HG03342 (cell line): ENCODE measurements around the gene SLC25A34.

ENCODE experiments used
- ATAC-seq: cut with Tn5 transposase; IDR thresholded peaks from one replicate; pipeline ENCODE4 v1.9.1; 2021; ENCODE audit warnings: mild to moderate bottlenecking, moderate library complexity; ENCODE audit not compliant: unreplicated experiment

SLC25A34 gene

DNA sequence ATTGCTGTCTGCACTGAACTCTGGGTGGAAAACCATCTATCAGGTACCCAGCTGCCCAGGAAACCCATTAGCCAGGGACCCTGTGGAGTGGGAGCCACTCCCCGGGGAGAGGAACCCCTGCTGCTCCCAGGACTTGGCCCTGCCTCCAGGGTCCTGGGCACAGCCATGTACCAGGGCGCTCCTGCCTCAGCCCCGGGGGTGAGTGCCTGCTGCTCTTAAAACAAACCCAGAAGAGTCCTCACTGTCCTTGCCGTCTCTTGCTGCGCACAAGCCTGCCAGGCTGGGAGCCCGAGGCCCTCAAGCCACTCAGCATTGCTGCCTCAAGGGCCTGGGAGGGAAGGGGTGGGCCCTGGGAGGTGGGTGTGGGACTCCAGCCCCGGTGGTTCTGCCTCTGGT, 3.4 kb upstream of the SLC25A34 start:
- ATAC-seq = no peak

DNA sequence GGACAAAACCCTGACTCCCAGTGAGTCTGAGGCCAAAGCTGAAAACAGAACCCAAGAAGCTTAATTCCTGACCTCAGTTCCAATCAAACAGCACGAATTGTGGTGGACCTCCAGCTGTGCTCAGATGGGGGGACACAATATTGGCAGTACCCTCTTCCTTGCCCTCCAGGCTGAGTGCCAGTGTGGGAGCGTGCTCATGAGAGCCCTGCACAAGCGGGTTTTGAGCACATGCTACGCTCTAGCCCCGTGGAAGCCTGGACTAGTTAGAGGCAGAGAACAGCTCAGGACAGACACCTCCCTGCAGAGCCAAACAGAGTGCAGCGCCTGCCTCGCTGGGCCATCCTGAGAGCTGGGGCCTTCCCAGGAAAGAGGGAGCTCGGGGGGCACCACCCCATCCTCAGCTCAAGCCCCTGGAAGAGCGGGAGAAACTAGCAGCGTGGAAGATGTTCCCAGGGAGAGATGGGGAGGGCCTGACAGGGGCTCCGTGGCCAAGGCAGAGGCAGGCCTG, 2.8 kb upstream of the SLC25A34 start:
- ATAC-seq = no peak

DNA sequence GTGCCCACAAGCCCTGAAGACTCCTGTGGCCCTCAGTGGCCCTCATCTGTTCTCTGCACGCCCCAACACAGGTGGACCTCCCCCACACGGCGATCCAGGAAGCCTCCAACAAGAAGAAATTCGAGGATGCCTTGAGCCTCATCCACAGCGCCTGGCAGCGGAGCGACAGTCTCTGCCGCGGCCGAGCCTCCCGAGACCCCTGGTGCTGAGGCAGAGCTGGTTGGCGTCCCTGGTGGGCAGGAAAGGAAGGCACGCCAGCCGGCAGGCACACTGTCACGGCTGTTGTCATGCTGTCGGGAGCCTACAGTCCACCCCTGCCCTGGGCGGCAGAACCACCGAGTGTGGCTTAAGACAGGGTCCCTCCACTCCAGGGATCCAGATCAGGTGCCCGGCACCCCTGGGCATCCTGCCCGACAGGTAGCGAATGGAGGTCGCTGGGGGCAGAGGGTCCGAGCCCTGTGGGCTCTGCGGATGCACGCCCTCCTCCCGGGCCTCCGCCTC, 2.3 kb upstream of the SLC25A34 start:
- no peak for ATAC-seq

DNA sequence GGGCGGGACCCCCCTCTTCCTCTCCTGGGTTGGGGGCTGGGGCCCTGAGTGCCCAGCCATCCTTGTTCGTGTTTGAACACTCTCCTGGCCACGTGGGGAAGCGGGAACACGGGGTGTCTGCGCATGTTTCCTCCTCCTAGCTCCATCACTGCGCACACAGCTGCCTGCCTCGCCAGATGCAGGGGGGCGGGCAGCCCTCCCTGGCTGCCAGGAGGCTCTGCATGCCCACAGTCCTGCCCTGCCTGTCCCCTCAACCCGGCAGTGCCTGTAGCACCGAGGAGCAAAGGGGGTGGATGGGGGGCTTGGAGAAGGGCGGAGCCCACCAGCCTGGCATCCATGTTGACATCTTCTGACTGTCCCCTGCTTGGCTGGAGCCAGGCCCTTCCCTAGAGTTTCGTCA, 1.8 kb upstream of the SLC25A34 start:
- ATAC-seq = no peak

DNA sequence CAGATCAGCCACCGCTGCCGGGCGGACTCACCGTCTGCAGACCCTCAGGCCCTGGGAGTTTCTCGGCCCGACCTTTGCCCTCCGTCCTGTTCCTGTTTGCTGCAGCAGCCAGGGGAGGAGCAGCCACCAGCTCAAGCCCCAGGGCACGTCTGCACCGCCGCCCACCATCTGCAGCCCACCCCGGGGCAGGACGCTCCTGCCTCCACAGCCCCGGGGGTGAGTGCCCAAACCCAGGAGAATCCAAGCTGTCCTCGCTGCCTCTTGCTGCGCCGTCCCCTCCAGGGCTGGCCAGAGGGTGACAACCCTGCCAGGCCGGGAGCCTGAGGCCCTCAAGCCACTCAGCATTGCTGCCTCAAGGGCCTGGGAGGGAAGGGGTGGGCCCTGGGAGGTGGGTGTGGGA, 1.2 kb upstream of the SLC25A34 start:
- no peak for ATAC-seq

DNA sequence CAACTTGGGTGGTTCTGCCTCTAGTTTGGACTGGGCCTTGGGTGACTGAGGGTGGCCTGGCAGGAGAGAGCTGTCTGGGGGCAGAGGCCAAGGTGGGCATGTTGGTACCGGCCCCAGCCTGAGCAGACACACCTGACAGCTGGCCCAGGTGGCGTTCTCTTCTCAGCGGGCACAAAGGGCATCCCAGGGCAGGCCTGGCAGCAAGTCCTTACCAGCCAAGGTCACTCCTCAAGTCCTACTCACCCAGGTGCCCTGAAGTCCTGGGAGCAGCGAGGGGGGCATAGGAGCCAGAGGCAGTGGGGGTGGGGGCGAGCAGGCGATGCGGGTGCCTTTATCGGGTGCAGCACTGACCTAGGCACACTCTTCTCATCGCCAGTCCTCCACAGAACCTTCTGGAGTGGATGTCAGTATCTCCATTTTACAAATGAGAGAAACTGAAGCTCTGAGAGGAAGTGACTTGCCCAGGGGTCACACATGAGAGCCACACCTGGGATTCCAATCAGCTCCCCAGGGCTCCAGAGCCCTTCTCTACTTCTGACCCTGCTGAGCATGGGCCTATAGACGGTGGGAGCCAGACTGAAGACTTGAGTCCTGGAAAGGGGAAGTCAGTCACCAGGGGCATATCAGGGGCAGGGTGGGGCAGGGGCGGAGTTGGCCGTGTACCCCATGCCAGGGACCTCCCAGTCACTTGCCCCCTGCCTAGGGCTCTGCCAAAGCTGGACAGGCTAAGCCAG, 587 bp upstream of the SLC25A34 start:
- ATAC-seq = no peak

DNA sequence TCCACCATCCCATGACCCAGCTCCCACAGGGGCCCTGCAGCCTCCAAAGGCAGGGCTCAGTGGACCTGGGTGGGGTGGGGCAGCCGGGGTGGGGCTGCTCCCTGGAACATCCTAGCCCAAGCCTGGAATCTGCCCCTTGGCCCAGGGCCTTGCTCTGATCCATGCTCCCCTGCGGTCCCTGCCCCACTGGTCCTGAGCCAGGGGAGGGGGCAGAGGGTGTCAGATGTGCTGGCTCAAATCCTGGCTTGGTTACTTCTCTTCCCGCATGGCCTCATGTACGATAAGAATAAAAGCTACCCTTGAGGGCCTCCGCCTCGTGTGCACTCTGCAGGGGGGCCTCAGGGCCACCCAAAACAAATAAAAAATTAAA, 819 bp downstream of the SLC25A34 start:
- no peak for ATAC-seq

DNA sequence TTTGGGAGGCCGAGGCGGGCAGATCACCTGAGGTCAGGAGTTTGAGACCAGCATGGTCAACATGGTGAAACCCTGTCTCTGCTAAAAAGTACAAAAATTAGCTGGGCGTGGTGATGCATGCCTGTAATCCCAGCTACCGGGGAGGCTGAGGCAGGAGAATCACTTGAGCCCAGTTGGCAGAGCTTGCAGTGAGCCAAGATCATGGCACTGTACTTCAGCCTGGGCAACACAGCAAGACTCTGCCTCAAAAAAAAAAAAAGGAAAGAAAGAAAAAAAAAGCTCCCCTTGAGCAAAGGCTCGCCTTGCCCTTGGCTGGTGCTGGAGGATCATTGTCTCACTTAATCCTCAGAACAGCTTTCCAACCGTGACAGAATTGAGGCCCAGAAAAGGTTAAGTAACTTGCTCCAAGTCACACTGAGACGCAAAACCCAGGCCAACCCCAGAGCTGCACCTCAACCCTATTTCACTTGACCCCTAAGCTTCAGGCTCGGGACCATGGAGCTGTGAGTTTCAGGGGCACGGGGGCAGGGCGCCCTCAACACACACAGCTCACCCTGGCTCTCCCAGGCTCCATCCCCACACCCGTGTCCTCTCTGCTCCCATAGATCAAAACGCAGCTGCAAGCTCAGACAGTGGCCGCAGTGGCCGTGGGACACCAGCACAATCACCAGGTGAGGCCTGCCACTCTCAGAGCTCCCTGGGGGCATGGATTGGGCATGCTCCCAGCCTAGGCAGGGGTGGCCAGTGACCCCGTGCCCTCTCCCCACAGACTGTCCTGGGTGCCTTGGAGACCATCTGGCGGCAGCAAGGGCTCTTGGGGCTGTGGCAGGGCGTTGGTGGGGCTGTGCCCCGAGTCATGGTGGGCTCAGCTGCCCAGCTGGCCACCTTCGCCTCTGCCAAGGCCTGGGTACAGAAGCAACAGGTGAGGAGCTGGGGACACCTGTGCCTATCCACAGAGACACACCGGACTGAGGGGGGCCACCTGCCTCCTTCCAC, 1.6 kb downstream of the SLC25A34 start:
- ATAC-seq = no peak

DNA sequence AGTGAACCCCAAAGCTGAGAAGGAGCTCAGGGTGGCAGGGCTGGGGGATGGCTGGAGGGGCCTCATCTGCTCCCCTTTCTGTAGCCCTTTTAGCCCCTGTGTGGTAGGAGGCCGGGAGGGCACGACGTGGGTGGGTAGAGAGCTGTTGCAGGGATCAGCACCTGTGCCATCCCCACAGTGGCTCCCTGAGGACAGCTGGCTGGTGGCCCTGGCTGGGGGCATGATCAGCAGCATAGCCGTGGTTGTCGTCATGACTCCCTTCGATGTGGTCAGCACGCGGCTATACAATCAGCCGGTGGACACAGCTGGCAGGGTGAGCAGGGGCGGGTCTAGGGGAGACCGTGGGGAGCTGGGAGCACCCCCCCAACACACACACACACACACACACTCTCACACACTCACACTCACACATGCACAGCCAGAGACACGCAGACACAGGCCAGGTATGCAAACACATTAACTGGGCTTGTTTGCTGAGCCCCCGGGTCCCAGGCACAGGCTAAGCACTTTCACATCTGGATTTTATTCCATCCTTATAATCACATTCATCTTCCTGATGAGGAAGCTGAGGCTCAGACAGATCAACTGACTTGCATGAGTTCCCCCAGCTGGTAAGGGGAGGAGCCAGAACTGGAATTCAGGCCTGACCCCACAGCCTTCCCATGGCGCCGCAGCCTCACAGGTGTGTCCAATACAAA, 2.5 kb downstream of the SLC25A34 start:
- no peak for ATAC-seq

DNA sequence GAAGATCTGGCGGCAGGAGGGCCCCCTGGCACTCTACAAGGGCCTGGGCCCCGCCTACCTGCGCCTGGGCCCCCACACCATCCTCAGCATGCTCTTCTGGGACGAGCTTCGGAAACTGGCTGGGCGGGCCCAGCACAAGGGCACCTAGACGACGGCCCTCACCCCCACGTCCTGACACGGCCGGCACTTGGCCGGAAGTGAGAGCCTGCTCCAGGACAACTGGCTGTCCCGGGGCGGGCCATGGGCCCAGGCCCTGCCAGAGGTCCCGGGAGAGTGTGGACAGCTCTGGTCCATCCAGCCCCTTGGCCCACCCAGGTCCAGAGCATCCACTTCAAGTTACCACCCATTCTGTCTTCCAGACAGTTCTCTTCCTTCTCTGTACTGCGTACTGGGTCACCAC, 3.2 kb downstream of the SLC25A34 start:
- ATAC-seq = no peak

DNA sequence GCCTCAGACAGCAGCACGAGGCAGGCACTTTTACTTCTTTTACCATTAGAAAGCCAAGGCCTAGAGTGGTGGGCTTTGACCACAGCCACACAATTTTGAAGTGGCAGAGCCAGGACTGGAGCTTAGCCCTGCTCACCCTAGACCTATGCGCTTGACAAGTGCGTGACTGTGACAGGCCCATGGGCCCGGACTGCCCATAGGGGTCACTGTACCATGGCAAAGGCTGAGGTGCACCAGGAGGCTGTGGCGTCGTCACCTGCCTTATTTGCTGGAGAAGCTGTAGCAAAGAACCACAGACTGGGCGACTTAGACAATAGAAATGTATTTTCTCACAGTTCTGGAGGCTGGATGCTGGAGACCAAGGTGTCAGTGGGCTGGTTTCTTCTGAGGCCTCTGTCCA, 3.7 kb downstream of the SLC25A34 start:
- ATAC-seq = no peak

DNA sequence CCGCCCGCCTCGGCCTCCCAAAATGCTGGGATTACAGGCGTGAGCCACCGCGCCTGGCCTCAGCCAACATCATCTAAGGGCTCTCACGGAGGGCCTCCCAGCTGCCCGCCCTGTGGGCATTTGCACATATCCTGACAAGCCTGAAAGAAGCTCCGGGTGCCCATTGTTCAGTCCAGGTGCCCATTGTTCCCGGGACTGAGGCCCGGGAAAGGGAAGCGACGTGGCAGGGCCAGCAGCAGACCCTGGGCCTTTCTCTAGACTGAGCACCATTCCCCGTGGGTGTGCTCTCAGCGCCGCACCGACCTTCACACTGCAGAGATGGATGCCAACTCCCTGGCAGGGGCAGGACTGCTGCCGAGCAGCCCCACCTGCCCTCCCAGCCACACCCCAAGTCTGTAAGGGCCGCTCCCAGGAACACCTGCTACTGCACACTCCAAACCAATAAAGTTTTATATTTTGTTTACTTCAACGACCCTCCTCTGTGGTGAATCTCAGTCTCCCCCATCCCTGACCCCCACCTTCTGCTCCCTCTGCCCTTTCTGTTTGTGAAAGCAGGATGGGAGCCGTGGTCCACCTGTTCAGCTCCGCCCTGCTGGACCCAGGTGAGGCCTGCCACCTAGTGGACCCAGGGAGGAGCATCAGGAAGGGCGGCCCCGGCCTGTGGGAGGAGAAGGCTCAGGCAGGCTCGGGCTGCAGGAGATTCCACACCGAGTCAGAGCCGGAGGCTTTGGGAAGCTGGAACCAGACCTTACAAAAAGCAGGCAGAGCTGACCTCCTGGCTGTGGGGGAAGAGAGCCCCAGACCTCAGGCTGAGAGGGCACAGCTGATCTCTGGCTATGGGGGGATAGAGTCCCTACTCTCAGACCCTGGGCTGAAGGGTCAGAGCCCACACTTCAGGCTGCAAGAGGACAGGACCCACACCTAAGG, 5.1 kb downstream of the SLC25A34 start:
- no peak for ATAC-seq

DNA sequence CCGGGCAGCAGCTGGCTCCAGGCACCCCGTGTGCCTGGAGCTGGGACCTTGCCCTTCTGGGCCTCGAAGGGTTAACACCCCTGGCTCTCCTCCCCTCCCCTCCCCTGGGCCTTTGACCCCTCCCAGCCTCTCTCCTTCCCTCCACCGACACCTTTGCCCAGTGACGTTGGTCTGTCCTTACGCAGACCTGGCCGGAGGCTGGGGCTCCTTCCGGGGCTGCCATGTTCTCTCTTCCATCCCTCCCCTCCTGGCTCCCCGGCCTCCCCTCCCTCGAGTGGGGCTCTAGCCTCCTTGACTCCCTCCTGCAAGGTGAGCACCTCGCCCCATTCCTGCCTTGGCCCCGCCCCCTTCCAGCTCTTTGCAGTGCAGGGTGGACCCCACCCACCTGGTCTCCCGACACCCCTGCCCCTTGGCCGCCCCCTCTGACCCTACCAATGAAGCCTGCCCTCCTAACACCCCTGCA, 6.3 kb downstream of the SLC25A34 start, which contains the start of gene TMEM82:
TSS of gene TMEM82 (plus strand) at position 161 of the 463 bp plus-strand sequence. CDS start at position 222, 61 bp downstream.
- no peak for ATAC-seq

DNA sequence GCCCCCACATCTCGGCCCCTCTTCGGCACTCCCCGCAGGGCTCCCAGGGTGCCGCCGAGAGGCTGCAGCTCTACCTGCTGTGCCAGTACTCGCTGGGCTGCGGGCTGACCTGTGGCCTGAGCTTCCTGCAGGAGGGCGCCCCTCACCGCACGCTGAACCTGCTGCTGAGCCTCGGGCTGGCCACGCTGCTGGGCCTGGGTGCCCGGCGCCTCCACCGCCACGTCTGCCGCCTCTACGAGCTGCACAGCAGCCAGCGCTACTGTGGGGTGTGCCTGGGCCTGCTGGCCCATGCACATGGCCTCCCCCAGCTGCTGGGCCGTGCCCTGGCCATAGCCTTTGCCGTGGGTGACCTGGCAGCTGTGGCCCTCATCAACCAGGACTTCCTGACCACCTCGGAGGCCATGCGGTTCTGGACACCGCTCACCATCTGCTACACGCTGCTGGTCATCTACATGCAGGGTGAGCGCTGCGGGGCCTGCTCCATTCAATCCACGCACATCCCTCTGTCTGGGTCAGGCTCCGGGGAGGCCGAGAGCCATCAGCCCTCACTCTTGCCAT, 8.1 kb downstream of the SLC25A34 start:
- ATAC-seq = no peak

DNA sequence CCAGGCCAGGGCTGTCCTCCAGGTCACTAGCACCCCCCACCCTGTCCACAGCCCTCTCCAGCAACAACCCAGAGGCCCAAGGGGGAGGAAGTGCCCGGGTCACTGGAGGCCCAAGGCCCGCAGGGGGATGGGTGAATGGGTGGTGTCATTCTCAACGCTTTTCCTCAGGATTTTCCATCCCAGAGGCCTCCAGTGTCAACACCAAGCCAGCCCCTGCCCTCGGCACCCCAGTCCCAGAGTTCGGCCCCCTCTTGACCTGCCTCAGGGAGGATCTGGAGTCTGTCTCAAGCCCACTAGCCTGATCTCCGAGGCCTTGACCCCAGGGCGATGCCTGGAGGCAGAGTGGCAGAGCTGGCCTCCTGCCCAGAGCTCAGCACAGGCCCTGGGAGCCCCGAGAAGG, 11.3 kb downstream of the SLC25A34 start:
- ATAC-seq = no peak

DNA sequence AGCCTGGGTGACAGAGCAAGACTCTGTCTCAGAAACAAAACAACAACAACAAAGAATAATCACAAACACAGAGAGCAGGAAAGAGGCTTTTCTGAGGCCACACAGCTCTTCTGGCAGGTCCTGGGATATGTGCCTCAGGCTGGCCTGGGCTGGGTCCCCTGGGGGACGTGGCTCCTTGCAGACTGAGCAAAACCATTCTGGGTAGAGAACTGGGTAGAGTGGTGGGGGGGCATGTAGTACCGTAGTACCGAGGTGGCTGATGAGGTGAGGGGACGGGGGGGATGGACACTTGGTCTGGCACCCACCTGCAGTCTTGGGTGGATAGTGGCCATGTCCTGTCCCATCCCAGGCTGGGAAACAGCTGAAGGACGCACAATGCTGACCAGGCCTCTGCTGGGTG, 12.2 kb downstream of the SLC25A34 start:
- no peak for ATAC-seq

DNA sequence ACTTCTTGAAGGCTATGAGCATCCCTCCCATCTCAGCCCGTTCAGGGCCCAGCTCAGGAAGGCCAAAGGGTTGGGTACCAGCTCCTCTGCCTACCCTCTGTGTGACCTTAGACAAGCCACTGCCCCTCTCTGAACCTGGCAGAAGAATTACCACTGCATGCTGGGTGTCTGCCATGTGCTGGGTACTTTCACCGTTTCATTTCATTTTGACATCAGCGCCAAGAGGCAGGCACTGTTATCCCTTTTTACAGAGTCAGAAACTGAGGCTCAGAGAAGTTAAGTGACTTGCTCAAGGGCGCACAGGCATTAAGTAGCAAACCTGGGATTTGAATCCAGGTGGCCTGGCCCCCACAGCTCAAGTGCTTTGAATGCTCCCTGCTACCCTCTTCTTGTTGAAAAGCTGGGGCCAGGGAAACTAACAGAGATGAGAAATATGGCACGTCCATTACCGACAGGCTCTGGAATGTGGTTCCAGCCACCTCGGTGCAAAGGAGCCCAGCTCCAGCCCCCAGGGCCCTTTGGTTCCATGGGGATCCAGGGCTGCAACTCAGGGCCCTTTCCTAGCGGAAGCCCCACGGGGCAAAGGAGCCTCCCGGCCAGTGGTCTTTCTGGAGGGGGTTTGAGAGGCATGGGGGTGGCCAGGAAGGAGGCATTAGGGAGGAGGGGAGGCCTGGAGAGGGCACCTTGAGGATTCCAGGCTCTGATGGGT, 12.8 kb downstream of the SLC25A34 start:
- ATAC-seq = no peak

DNA sequence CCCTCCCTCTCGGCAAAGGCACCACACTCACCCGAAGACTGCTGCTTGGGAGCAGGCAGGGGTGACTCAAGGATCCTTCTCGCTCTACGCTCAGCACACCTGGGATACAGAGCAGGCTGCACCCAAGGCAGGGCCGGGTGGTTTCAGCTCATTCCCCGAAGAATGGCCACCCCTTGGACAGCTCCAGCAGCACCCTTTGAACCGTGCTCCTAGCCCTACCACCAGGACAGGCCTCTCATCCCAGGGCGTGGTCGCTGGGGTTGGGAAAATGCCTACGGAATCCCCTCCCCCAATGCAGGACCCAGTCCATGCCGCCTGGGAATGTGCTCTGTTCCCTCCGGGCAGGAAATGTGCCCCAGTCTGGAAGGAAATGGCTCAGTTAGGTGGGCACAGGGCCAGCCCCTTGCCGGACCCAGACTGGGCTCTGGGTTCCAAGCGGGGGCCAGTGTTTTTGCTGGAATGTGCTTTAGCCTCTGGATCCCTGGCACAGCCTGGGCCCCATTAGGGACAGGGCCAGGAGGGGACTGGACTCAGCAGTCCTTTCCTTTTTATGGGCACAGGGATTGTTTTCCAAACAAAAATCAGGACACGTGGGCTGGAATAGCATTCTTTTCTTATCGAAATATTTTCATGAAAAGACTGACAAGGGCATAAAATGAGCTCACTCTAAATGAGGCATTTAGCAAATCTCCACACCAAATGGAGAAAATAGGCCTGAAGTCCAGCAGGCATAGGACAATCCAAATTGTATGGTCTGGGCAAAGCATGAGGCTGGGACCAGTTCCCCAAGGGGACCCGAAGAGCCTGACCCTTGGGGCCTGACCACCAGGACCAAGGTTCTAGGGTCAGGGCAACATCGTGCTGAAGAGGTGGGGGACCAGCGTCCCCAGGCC, 13.6 kb downstream of the SLC25A34 start:
- ATAC-seq = no peak
